AG08395 (cell line): ENCODE measurements around the gene CTNND2.

Source experiments
- DNase-seq: peaks from one replicate; pipeline ENCODE4 v3.0.0; 2012; ENCODE audit warnings: mixed read lengths, low spot score

CTNND2 gene

GRCh38 chr5:11904265-11904906 is at the start of gene CTNND2:
CTNND2 (minus strand) TSS chr5:11904446; CDS start chr5:11903853, 593 bp downstream.
- DNase-seq, result peak; percentile 4

- DNase-seq, result no peak
Measured at GRCh38 chr5:11946317-11946716, 42.1 kb upstream of the CTNND2 start.

- no peak for DNase-seq
Measured at GRCh38 chr5:11941566-11941965, 37.3 kb upstream of the CTNND2 start.

- no peak for DNase-seq
Measured at GRCh38 chr5:11931638-11932037, 27.4 kb upstream of the CTNND2 start.

- no peak for DNase-seq
Measured at GRCh38 chr5:11928909-11929308, 24.7 kb upstream of the CTNND2 start.

- DNase-seq, result no peak
Measured at GRCh38 chr5:11925701-11926100, 21.5 kb upstream of the CTNND2 start.

GRCh38 chr5:11922394-11922793 is 18.1 kb upstream of the CTNND2 start:
- DNase-seq, result no peak

GRCh38 chr5:11918463-11919045 is 14.3 kb upstream of the CTNND2 start:
- no peak for DNase-seq

- DNase-seq, result no peak
Measured at GRCh38 chr5:11909471-11909870, 5.2 kb upstream of the CTNND2 start.

GRCh38 chr5:11906497-11906896 is 2.3 kb upstream of the CTNND2 start:
- no peak for DNase-seq

GRCh38 chr5:11905206-11905605 is 960 bp upstream of the CTNND2 start:
- DNase-seq, result no peak

- DNase-seq, result no peak
Measured at GRCh38 chr5:11903614-11904264, 507 bp downstream of the CTNND2 start.

- DNase-seq, result no peak
Measured at GRCh38 chr5:11903121-11903613, 1.1 kb downstream of the CTNND2 start.

GRCh38 chr5:11902201-11902619 is 2.0 kb downstream of the CTNND2 start:
- DNase-seq, result no peak

- no peak for DNase-seq
Measured at GRCh38 chr5:11898787-11899186, 5.5 kb downstream of the CTNND2 start.

- no peak for DNase-seq
Measured at GRCh38 chr5:11897781-11898180, 6.5 kb downstream of the CTNND2 start.

GRCh38 chr5:11894992-11895391 is 9.3 kb downstream of the CTNND2 start:
- DNase-seq, result no peak

- no peak for DNase-seq
Measured at GRCh38 chr5:11892832-11893231, 11.4 kb downstream of the CTNND2 start.

GRCh38 chr5:11890777-11891176 is 13.5 kb downstream of the CTNND2 start:
- DNase-seq, result no peak

- no peak for DNase-seq
Measured at GRCh38 chr5:11888221-11888620, 16.0 kb downstream of the CTNND2 start.

- no peak for DNase-seq
Measured at GRCh38 chr5:11878814-11879213, 25.4 kb downstream of the CTNND2 start.

- no peak for DNase-seq
Measured at GRCh38 chr5:11873587-11873986, 30.7 kb downstream of the CTNND2 start.

GRCh38 chr5:11869203-11869602 is 35.0 kb downstream of the CTNND2 start:
- no peak for DNase-seq
